IMR-90 (cell line): ENCODE measurements around the gene ANKRD9. TPM values are rescaled to one million over a fixed set of nuclear protein-coding genes. Genes with fewer than 3 reads are reported as not detected.

Experiments used
- ATAC-seq: fragments of 200-7000 bp; cut with Tn5 transposase; 2 replicates; pipeline ENCODE4 v1.9.1; 2020; ENCODE audit warnings: low read depth, mild to moderate bottlenecking, moderate library complexity
- BruUV-seq: library from RNA; stranded (reverse); fragments of 400-500 nt; replicated peaks from 2 replicates; lab custom pipeline; 2021; lab: Mats Ljungman, UMichigan
- CTCF ChIA-PET: fragments of 300-600 bp; formaldehyde crosslinking; extraction: SDS; loops from one replicate; lab custom pipeline; 2021; ENCODE audit warnings: antibody characterized with exemption; lab: Yijun Ruan, JAX
- POLR2A ChIA-PET: fragments of 300-600 bp; sonication (Branson Sonifier 250); formaldehyde crosslinking; loops from one replicate; lab custom pipeline; 2022; ENCODE audit warnings: antibody characterized with exemption; ENCODE audit not compliant: unreplicated experiment; lab: Charles Lee
- DNase-seq: peaks from one replicate; pipeline ENCODE4 v3.0.0; 2013
- H2AFZ ChIP-seq: replicated peaks from 2 replicates; pipeline ENCODE3; 2013; ENCODE audit warnings: low read length, mild to moderate bottlenecking; ENCODE audit not compliant: poor library complexity
- H2AK5ac ChIP-seq: 2 replicates; pipeline ENCODE4 v1.6.1; 2013; ENCODE audit warnings: low read depth, low read length, inconsistent platforms
- H2AK9ac ChIP-seq: replicated peaks from 2 replicates; pipeline ENCODE3; 2013; ENCODE audit warnings: mild to moderate bottlenecking, low read depth, low read length, moderate library complexity; ENCODE audit not compliant: poor library complexity
- H2BK120ac ChIP-seq: 2 replicates; pipeline ENCODE4 v1.6.1; 2013; ENCODE audit warnings: low read depth, low read length, inconsistent platforms
- H2BK15ac ChIP-seq: 3 replicates; pipeline ENCODE4 v1.6.1; 2013; ENCODE audit warnings: low read depth, low read length, inconsistent platforms
- H2BK20ac ChIP-seq: 2 replicates; pipeline ENCODE4 v1.6.1; 2013; ENCODE audit warnings: low read depth, mild to moderate bottlenecking, inconsistent platforms, low read length, moderate library complexity
- H2BK5ac ChIP-seq: 2 replicates; pipeline ENCODE4 v1.6.1; 2013; ENCODE audit warnings: mild to moderate bottlenecking, low read depth, low read length, inconsistent platforms; ENCODE audit not compliant: poor library complexity, severe bottlenecking
- H3K14ac ChIP-seq: replicated peaks from 2 replicates; pipeline ENCODE4 v1.6.1; 2013; ENCODE audit warnings: low read depth, low read length, inconsistent platforms
- H3K18ac ChIP-seq: 2 replicates; pipeline ENCODE4 v1.6.1; 2013; ENCODE audit warnings: low read depth, low read length, control low read depth
- H3K23ac ChIP-seq: 2 replicates; pipeline ENCODE4 v1.6.1; 2013; ENCODE audit warnings: low read depth, low read length, inconsistent platforms
- H3K27ac ChIP-seq: 2 replicates; pipeline ENCODE4 v1.5.1; 2013; ENCODE audit warnings: mild to moderate bottlenecking, control low read depth, low read length; ENCODE audit not compliant: insufficient read depth
- H3K27me3 ChIP-seq: 2 replicates; pipeline ENCODE4 v1.6.1; 2013; ENCODE audit warnings: low read length; ENCODE audit not compliant: control insufficient read depth, insufficient read depth
- H3K36me3 ChIP-seq: 2 replicates; pipeline ENCODE4 v1.6.1; 2013; ENCODE audit warnings: low read length, mixed read lengths; ENCODE audit not compliant: control insufficient read depth, insufficient read depth
- H3K4ac ChIP-seq: 2 replicates; pipeline ENCODE4 v1.6.1; 2013; ENCODE audit warnings: low read depth, low read length, inconsistent platforms
- H3K4me1 ChIP-seq: 2 replicates; pipeline ENCODE4 v1.6.1; 2013; ENCODE audit warnings: low read length, mixed read lengths; ENCODE audit not compliant: control insufficient read depth, insufficient read depth
- H3K4me2 ChIP-seq: 2 replicates; pipeline ENCODE4 v1.6.1; 2013; ENCODE audit warnings: low read depth, mild to moderate bottlenecking, control low read depth, low read length, moderate library complexity
- H3K4me3 ChIP-seq: 2 replicates; pipeline ENCODE4 v1.5.1; 2013; ENCODE audit warnings: low read depth, mild to moderate bottlenecking, control low read depth, low read length, moderate library complexity; ENCODE audit not compliant: insufficient read depth
- H3K56ac ChIP-seq: 2 replicates; pipeline ENCODE4 v1.6.1; 2013; ENCODE audit warnings: low read length, inconsistent platforms; ENCODE audit not compliant: insufficient read depth; ENCODE audit errors: extremely low read depth
- H3K79me1 ChIP-seq, 2 experiments: 2 replicates each; pipeline ENCODE4 v1.6.1; 2013; ENCODE audit warnings: low read length in 2 of 2, inconsistent platforms in 1 of 2, low read depth in 1 of 2
- H3K9ac ChIP-seq: 2 replicates; pipeline ENCODE4 v1.6.1; 2013; ENCODE audit warnings: low read depth, low read length, control low read depth
- H3K9me1 ChIP-seq: 2 replicates; pipeline ENCODE4 v1.6.1; 2013; ENCODE audit warnings: low read length, inconsistent platforms; ENCODE audit not compliant: insufficient read depth
- H3K9me3 ChIP-seq: 2 replicates; pipeline ENCODE4 v1.6.1; 2013; ENCODE audit warnings: low read length; ENCODE audit not compliant: control insufficient read depth, insufficient read depth
- H4K20me1 ChIP-seq: 2 replicates; pipeline ENCODE4 v1.6.1; 2013; ENCODE audit warnings: low read length, inconsistent platforms; ENCODE audit not compliant: insufficient read depth
- H4K5ac ChIP-seq: 2 replicates; pipeline ENCODE4 v1.6.1; 2013; ENCODE audit warnings: mild to moderate bottlenecking, low read depth, low read length, control low read depth
- H4K8ac ChIP-seq, 2 experiments: 2 replicates each; pipeline ENCODE4 v1.6.1; 2013; ENCODE audit warnings: low read depth in 2 of 2, low read length in 2 of 2, control low read depth in 1 of 2, inconsistent platforms in 1 of 2
- H4K91ac ChIP-seq: 2 replicates; pipeline ENCODE4 v1.6.1; 2013; ENCODE audit warnings: low read depth, low read length, inconsistent platforms; ENCODE audit not compliant: insufficient read depth
- BHLHE40 ChIP-seq: fragments of 150-350 bp; IDR thresholded peaks from 2 replicates; pipeline ENCODE4 v1.6.1; 2016; ENCODE audit warnings: mild to moderate bottlenecking, low read depth, low read length
- CEBPB ChIP-seq: IDR thresholded peaks from 2 replicates; pipeline ENCODE4 v1.6.1; 2012; ENCODE audit warnings: low read depth, low read length, improper control_type of control experiment
- CHD1 ChIP-seq: IDR thresholded peaks from 2 replicates; pipeline ENCODE4 v1.6.1; 2012; ENCODE audit warnings: low read depth, low read length, improper control_type of control experiment
- RAD21 ChIP-seq: IDR thresholded peaks from 2 replicates; pipeline ENCODE4 v1.6.1; 2012; ENCODE audit warnings: low read length, improper control_type of control experiment
- RFX5 ChIP-seq: IDR thresholded peaks from 2 replicates; pipeline ENCODE4 v1.8.0; 2012; ENCODE audit warnings: low read depth, mild to moderate bottlenecking, low read length, moderate library complexity
- WGBS, 2 experiments: methylation state at CpG; one replicate each; pipeline versions ENCODE4 v1.1.5 to v1.1.7; 2013; ENCODE audit warnings: missing lambda C conversion rate in 2 of 2; ENCODE audit not compliant: insufficient read length in 1 of 2; ENCODE audit errors: extremely low coverage in 2 of 2; 5-methylcytosine and 5-hydroxymethylcytosine counted together
- dilution Hi-C: fragments of 300-500 bp; cut with HindIII; formaldehyde crosslinking; loops from one replicate; pipeline ENCODE4 v1.14.3; 2018; ENCODE audit warnings: low sequenced_read_pairs; ENCODE audit not compliant: unreplicated experiment
- in situ Hi-C: fragments of 300-500 bp; cut with MboI; formaldehyde crosslinking; loops from 3 replicates; pipeline ENCODE4 v1.14.3; 2019; ENCODE audit warnings: low sequenced_read_pairs, inconsistent platforms, mixed read lengths
- intact Hi-C: fragments of 100-400 bp; cut with micrococcal nuclease; formaldehyde crosslinking; loops from 2 replicates; pipeline ENCODE4 v1.10.0; 2022
- polyA plus RNA-seq, 3 experiments: library from polyadenylated mRNA; depleted of rRNA; stranded (reverse); fragments of >200 nt; gene quantifications; 2 replicates each; pipeline ENCODE4 v1.2.3, GENCODE V29; 2012; ENCODE audit warnings: low replicate concordance in 1 of 3
- total RNA-seq: library from RNA; depleted of rRNA; stranded (reverse); fragments of >200 nt; gene quantifications from 2 replicates; pipeline ENCODE4 v1.2.3, GENCODE V29; 2012

Gene ANKRD9
- total and polyA plus RNA-seq, 2 of the 4 experiments (the other 2 are of a cell fraction): 3.9 to 15.7 TPM

DNA sequence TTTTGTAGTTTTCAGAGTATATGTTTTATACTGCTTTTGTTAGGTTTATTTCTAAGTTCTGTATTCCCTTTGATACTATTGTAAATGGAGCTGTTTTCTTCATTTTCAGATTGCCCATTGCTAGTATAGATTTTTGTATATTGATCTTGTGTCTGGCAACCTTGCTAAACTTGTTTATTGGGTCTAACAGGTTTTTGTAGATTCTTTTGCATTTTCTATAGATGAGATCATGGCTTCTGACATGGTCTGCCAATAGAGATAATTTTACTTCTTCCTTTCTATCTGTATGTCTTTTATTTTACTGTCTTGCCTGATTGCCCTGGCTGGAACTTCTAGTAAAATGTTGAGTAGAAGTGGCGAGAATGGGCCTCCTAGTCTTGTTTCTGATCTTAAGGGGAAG lies 40.3 kb downstream of the ANKRD9 start (continued):
- TF ChIP-seq BHLHE40 (no peak), RAD21 (no peak), CHD1 (no peak), CEBPB (no peak)

DNA sequence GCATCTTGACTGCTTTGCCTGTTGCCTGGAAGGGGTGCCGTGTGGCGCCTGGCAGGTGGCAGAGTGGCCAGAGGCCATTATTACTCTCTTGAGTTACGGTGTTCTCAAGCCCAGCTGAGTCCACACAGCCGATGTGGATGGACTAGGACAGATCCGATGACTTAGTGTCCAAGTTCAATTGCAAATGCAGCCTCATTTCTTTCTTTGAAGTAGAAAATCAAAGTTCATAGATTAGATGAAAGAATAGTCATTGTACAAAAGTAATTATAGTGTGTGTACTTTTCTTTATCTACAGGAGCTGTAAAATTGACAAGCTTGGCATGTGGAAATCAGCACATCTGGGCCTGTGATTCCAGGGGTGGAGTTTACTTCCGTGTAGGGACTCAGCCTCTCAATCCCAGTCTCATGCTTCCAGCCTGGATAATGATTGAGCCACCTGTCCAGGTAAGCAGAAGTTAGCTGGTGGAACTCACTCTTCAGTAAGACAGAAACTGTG lies 44.7 kb downstream of the ANKRD9 start:
- DNase-seq: no peak
- H4K91ac ChIP-seq: no peak overlapping the region
- no peak overlapping the region for H3K18ac ChIP-seq
- intact Hi-C loops: no loop called here
- no peak overlapping the region for H3K4ac ChIP-seq
- H3K9ac ChIP-seq: no peak overlapping the region
- H3K79me1 ChIP-seq: no peaks in the 10 kb centered on the region
- H2BK15ac ChIP-seq: no peak overlapping the region
- TF ChIP-seq CEBPB (no peak), RFX5 (no peak), RAD21 (no peak)
- no peak for ATAC-seq
- peaks cover 20% of the 10 kb centered on the region for H3K36me3 ChIP-seq
- H2BK20ac ChIP-seq: no peak overlapping the region
- H3K4me1 ChIP-seq: no peaks in the 10 kb centered on the region
- no peak overlapping the region for H4K8ac ChIP-seq
- H3K9me1 ChIP-seq: 0 out of 2 replicates have a peak, but pooled peaks cover 3% of the 10 kb centered on the region
- dilution Hi-C loops: no loop called here
- H2AK5ac ChIP-seq: no peak overlapping the region
- no peak overlapping the region for H3K27ac ChIP-seq
- H3K4me3 ChIP-seq: no peak overlapping the region
- H3K4me2 ChIP-seq: no peak overlapping the region
- WGBS, 2 experiments: 100% methylated on average over 3 of the region's 6 CpGs; no CpG with 5 or more reads in 1 of the 2 experiments
- no peak overlapping the region for H3K14ac ChIP-seq
- no peaks in the 10 kb centered on the region for H4K20me1 ChIP-seq
- no peak overlapping the region for H3K56ac ChIP-seq
- H2BK5ac ChIP-seq: no peak overlapping the region
- no peak overlapping the region for H4K5ac ChIP-seq
- no peaks in the 10 kb centered on the region for H3K27me3 ChIP-seq
- in situ Hi-C loops: no loop called here
- H3K9me3 ChIP-seq: no peaks in the 10 kb centered on the region
- no peak overlapping the region for H3K23ac ChIP-seq
- POLR2A ChIA-PET: no interaction called here
- no peak overlapping the region for H2BK120ac ChIP-seq
- no peak overlapping the region for H2AFZ ChIP-seq
- no TSS peak for BruUV-seq
- no peak overlapping the region for H2AK9ac ChIP-seq
- CTCF ChIA-PET: interaction anchor here (1.2 kb wide), 1 partner anchor 12 kb away, joined by 3 read pairs; no protein-coding TSS in a partner anchor
